VCaP (cell line): Measurements from ENCODE around the gene HS3ST6.

ENCODE experiments used
- H3K27ac ChIP-seq: fragments of 450-650 bp; 2 replicates; pipeline ENCODE4 v1.5.1; 2017
- CTCF ChIP-seq: fragments of 450-650 bp; conservative IDR thresholded peaks from 2 replicates; pipeline ENCODE4 v1.5.1; 2017; ENCODE audit warnings: mild to moderate bottlenecking, moderate library complexity

Gene HS3ST6

GRCh38 chr16:1918351-1919326 lies at the start of gene HS3ST6:
HS3ST6 (minus strand) TSS chr16:1918415; CDS start chr16:1918323, 92 bp downstream.
- no peak for TF ChIP-seq CTCF
- H3K27ac ChIP-seq: no peak within 1 kb of the TSS

GRCh38 chr16:1966460-1966859 lies 48.2 kb upstream of the HS3ST6 start, which contains the start of gene RNF151:
RNF151 (plus strand) TSS chr16:1966856; CDS start chr16:1966882, 26 bp downstream.
- no peak for TF ChIP-seq CTCF
- peak within 1 kb of the TSS; percentile 84; the same call in 1 of the 2 replicates for H3K27ac ChIP-seq

GRCh38 chr16:1965396-1966001 lies 47.3 kb upstream of the HS3ST6 start:
- no peak for TF ChIP-seq CTCF
- H3K27ac ChIP-seq: peak overlapping the region; percentile 84

DNA sequence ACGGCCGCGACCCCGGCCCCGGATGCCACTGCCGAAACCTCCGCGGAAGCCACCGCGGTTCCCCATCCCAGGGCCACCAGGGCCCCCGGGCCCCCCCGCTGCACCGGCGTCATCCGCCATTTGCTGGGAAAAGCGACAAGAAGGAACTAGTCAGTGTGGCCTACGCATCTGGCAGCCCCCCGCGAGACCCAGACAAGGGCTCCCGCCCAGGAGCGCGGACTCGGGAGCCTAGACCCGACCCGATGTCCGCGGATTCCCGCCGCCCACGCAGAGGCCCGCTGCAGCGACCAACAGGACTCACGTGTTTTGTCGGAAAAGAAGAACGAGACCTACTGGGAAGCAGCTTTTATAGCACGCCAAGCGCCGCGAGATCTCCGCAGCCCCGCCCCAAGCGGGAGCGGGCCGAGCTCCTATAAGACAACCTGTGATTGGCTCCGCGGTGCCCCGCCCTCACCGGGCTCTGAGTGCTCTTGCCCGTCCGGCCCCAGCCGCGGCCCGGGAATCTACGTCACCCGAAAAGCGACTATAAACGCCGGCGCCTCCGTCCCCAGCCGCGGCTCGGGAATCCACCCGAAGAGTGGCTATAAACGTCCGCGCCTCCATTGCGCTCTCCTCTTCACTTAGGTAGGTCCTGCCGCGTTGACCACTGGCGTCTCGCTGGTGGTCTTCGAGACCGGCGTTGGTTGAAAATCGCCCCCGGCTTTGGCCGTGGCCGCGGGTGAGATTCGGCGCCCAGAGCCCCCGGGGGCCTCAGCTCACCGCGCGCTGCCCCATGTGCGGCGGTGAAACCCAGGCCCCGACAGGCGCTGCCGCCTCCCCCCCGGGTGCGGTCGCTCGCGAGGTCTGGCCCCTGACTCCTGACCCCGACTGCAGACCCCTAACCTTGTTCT lies 46.5 kb upstream of the HS3ST6 start, which contains the start of gene RPS2:
Gene RPS2 (minus strand): TSS at position 321 of the 890 bp plus-strand sequence. CDS start 201 bp downstream, at position 120.
- no peak for TF ChIP-seq CTCF

DNA sequence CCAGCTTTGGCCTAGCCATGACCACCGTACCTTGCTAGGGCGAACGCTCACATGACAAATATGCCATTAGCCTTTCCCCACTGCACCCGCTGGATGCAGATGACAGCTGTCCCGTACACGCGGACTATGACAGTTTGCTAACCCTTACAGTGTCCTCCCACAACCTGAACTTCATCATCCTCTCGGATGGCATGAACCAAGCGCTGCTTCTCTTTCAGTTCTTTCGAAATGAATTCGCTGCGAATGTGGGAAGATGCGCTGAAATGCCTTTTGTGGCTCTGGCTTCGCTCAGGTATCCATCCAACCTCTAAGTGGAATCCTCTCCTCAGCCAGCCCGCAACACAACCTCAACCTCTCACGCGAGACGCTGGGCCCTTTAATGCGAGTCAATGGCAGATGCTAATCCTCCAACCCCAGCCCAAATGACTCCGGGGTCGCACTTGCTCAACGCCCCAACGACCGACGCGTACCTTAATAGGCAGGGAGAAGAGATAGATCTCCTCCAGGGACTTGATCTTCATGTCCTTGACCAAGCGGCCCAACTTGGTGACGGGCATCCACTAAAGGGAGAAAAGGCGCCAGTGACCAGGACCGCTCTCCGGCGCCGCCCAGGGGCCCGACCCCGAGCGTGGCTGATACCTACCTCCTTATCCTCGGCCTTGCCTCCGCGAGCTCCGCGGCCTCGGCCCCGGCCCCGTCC lies 45.7 kb upstream of the HS3ST6 start:
- no peak for TF ChIP-seq CTCF
- peak overlapping the region; percentile 84 for H3K27ac ChIP-seq

More for the DNA sequence above, 46.5 kb upstream of the HS3ST6 start, which contains the start of gene RPS2:
- peak within 1 kb of the TSS; percentile 84 for H3K27ac ChIP-seq

DNA sequence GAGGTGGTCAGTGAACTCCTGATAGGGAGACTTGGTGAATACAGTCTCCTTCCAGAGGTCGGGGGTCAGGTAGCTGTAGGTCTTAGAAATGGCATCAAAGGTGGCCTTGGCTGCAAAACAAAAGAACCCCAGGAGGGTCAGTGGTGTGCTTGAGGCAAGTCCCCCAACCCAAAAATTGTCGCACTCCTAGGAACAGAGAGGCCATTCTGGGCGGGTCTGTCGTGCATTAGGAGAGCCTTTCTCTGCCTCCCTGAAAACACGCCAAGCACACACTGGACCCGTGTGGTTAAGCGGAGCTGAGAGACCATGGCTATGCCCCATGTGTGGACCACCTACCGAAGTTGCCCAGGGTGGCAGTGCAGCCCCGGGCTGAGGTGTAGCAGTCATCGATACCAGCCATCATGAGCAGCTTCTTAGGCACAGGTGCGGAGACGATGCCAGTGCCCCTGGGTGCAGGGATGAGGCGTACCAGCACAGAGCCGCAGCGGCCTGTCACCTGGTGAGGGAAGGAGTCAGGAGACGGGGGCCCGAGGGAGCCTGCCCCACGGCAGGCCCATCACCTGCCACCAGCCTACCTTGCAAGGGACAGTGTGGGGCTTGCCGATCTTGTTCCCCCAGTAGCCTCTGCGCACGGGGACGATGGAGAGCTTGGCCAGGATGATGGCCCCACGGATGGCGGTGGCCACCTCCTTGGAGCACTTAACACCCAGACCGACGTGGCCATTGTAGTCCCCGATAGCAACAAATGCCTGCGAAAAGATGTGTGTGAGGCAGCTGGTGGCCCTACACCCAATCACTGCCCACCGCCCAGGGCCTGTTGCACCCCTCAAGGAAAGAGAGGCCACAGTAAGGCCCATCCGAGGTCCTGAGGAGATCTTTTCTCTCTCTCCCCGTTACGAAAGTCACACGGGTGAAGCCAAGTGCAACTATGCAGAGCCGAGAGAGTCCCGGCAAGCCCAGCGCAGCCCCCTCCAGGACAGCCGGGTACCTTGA lies 44.2 kb upstream of the HS3ST6 start:
- peak overlapping the region; percentile 84 for H3K27ac ChIP-seq
